HEK293 (cell line): ENCODE data around the gene MAP3K14.

Source experiments
- CTCF ChIA-PET: fragments of 350-600 bp; formaldehyde crosslinking; extraction: SDS; loops from one replicate; lab custom pipeline; 2021; ENCODE audit warnings: antibody characterized with exemption; lab: Yijun Ruan, JAX
- POLR2A ChIA-PET: fragments of 300-600 bp; formaldehyde crosslinking; extraction: SDS; loops from one replicate; lab custom pipeline; 2020; ENCODE audit warnings: antibody characterized with exemption, inconsistent platforms; lab: Yijun Ruan, JAX
- H3K27ac ChIP-seq: fragments of 200-500 bp; sonication (Bioruptor generic); 2 replicates; pipeline ENCODE4 v1.5.1; 2014; ENCODE audit warnings: low read depth, low read length, control low read depth, inconsistent platforms; ENCODE audit errors: extremely low read depth
- H3K36me3 ChIP-seq, 2 experiments: fragments of 200-500 bp in 1 of 2; sonication (Bioruptor generic) in 1 of 2; 1 replicate in 1 of 2; 2 replicates in 1 of 2; pipeline ENCODE4 v1.5.1; 2014 to 2017; ENCODE audit warnings: inconsistent platforms in 2 of 2, low read length in 2 of 2; ENCODE audit not compliant: control insufficient read depth in 2 of 2, insufficient read depth in 1 of 2
- H3K4me1 ChIP-seq: fragments of 200-500 bp; sonication (Bioruptor generic); 2 replicates; pipeline ENCODE4 v1.5.1; 2014; ENCODE audit warnings: mild to moderate bottlenecking, low read length, inconsistent platforms; ENCODE audit not compliant: control insufficient read depth, insufficient read depth
- H3K4me3 ChIP-seq: 2 replicates; pipeline ENCODE4 v1.5.1; 2011; ENCODE audit warnings: low read depth, mild to moderate bottlenecking, control low read depth, low read length, moderate library complexity
- H3K9me3 ChIP-seq: fragments of 200-500 bp; sonication (Bioruptor generic); 2 replicates; pipeline ENCODE4 v1.5.1; 2014; ENCODE audit warnings: low read depth, low read length, inconsistent platforms; ENCODE audit not compliant: control insufficient read depth, insufficient read depth
- BCL11A ChIP-seq: fragments of 450-650 bp; formaldehyde crosslinking; IDR thresholded peaks from 2 replicates; pipeline ENCODE4 v1.5.1; 2016; ENCODE audit warnings: low read depth, missing biosample characterization, missing genetic modification characterization
- FEZF1 ChIP-seq: fragments of 450-650 bp; formaldehyde crosslinking; IDR thresholded peaks from 2 replicates; pipeline ENCODE4 v1.5.1; 2016; ENCODE audit warnings: missing biosample characterization, missing genetic modification characterization
- GLI2 ChIP-seq: fragments of 450-650 bp; formaldehyde crosslinking; IDR thresholded peaks from 2 replicates; pipeline ENCODE4; 2017; ENCODE audit warnings: missing biosample characterization, missing genetic modification characterization, low read depth, borderline replicate concordance
- HOXA7 ChIP-seq: sonication (generic); formaldehyde crosslinking; IDR thresholded peaks from 2 replicates; pipeline ENCODE4 v1.8.1; 2022; ENCODE audit warnings: missing genetic modification reagents, borderline replicate concordance
- OVOL3 ChIP-seq: fragments of 450-650 bp; formaldehyde crosslinking; IDR thresholded peaks from 2 replicates; pipeline ENCODE4 v1.5.1; 2016; ENCODE audit warnings: missing biosample characterization, missing genetic modification characterization
- ZBTB11 ChIP-seq: fragments of 450-650 bp; formaldehyde crosslinking; conservative IDR thresholded peaks from 2 replicates; pipeline ENCODE4 v1.5.1; 2016; ENCODE audit warnings: low read depth, missing biosample characterization, missing genetic modification characterization
- ZNF140 ChIP-seq: fragments of 450-650 bp; formaldehyde crosslinking; IDR thresholded peaks from 2 replicates; pipeline ENCODE4 v1.5.1; 2016; ENCODE audit warnings: missing biosample characterization, missing genetic modification characterization
- ZNF2 ChIP-seq: fragments of 450-650 bp; formaldehyde crosslinking; IDR thresholded peaks from 2 replicates; pipeline ENCODE4 v1.5.1; 2016; ENCODE audit warnings: missing biosample characterization, missing genetic modification characterization
- ZNF211 ChIP-seq: fragments of 450-650 bp; formaldehyde crosslinking; IDR thresholded peaks from 2 replicates; pipeline ENCODE4 v1.5.1; 2016; ENCODE audit warnings: low read depth, missing biosample characterization, missing genetic modification characterization
- ZNF350 ChIP-seq: fragments of 450-650 bp; formaldehyde crosslinking; IDR thresholded peaks from 2 replicates; pipeline ENCODE4 v1.5.0; 2017; ENCODE audit warnings: missing biosample characterization, mild to moderate bottlenecking, missing genetic modification characterization
- ZNF354C ChIP-seq: fragments of 450-650 bp; formaldehyde crosslinking; IDR thresholded peaks from 2 replicates; pipeline ENCODE4 v1.5.1; 2016; ENCODE audit warnings: missing biosample characterization, missing genetic modification characterization, low read depth, borderline replicate concordance
- ZNF501 ChIP-seq: fragments of 450-650 bp; formaldehyde crosslinking; IDR thresholded peaks from 2 replicates; pipeline ENCODE4 v1.5.1; 2016; ENCODE audit warnings: missing biosample characterization, missing genetic modification characterization
- ZNF510 ChIP-seq: fragments of 450-650 bp; formaldehyde crosslinking; IDR thresholded peaks from 2 replicates; pipeline ENCODE4 v1.5.1; 2018; ENCODE audit warnings: mild to moderate bottlenecking, missing genetic modification characterization, missing biosample characterization; ENCODE audit not compliant: insufficient replicate concordance
- ZNF549 ChIP-seq: fragments of 450-650 bp; IDR thresholded peaks from 2 replicates; pipeline ENCODE4 v1.5.1; 2018; ENCODE audit warnings: missing biosample characterization, missing genetic modification characterization, mild to moderate bottlenecking, inconsistent platforms, moderate library complexity
- ZNF600 ChIP-seq: fragments of 450-650 bp; formaldehyde crosslinking; IDR thresholded peaks from 2 replicates; pipeline ENCODE4 v1.5.1; 2016; ENCODE audit warnings: missing biosample characterization, missing genetic modification characterization
- ZNF639 ChIP-seq: fragments of 450-650 bp; formaldehyde crosslinking; IDR thresholded peaks from 2 replicates; pipeline ENCODE4 v1.5.1; 2016; ENCODE audit warnings: missing biosample characterization, missing genetic modification characterization
- ZNF768 ChIP-seq: fragments of 450-650 bp; formaldehyde crosslinking; IDR thresholded peaks from 2 replicates; pipeline ENCODE4 v1.5.1; 2018; ENCODE audit warnings: missing biosample characterization, mild to moderate bottlenecking, missing genetic modification characterization
- ZXDB ChIP-seq: fragments of 450-650 bp; formaldehyde crosslinking; IDR thresholded peaks from 2 replicates; pipeline ENCODE4 v1.5.1; 2016; ENCODE audit warnings: missing biosample characterization, missing genetic modification characterization
- TF ChIP-seq, protein P1 (sequence below): fragments of 450-650 bp; formaldehyde crosslinking; IDR thresholded peaks from 2 replicates; pipeline ENCODE4 v1.5.1; 2016; ENCODE audit warnings: missing biosample characterization, missing genetic modification characterization

Gene MAP3K14

DNA sequence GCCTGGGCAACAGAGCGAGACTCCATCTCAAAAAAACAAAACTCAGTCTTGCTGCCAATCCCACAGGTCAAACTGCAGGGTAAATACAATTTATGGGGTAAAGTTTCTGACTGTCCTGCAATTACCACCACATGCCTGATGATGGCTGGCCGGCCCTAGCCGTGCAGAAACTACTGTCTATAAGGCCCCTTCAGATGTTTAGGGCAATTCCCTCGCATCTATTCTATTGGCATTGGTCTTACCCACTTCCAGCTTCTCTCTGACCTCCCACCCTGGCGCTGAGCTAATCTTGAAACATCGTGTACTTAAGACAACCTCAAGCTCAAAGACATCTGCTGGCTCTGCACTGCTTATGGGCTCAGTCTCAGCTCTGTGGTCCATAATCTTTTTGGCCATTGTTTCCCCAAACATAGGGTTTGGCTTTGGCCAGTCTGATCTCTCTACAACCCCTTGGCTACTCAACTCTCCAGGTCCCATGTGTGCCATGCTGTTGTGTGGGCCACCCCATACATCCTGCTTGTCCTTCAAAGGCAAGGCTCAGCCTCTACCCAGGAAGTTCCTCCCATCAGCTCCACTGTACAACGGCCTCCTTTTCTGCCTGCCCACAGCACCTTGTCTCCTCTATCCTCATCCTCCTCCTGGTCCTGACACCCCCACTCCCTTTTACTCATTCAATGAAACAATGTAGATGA lies 16.6 kb downstream of the MAP3K14 start:
- TF ChIP-seq ZBTB11 (tag by site-specific recombination), result no peak
- no peak for TF ChIP-seq OVOL3
- no peak for TF ChIP-seq ZNF350 (tag by site-specific recombination)
- TF ChIP-seq ZNF2 (tag by site-specific recombination), result no peak
- no peak for TF ChIP-seq ZNF600 (tag by site-specific recombination)
- no peak for TF ChIP-seq ZNF768 (tag by site-specific recombination)
- TF ChIP-seq ZNF140 (tag by site-specific recombination), result no peak
- TF ChIP-seq FEZF1, result no peak
- TF ChIP-seq ZXDB (tag by site-specific recombination), result no peak
- no peak for TF ChIP-seq GLI2
- TF ChIP-seq ZNF510 (tag by site-specific recombination), result no peak
- no peak for TF ChIP-seq BCL11A (tag by site-specific recombination)
- no peak for TF ChIP-seq HOXA7 (CRISPR knock-in tag)
- TF ChIP-seq ZNF501 (tag by site-specific recombination), result no peak
- no peak for TF ChIP-seq ZNF354C (tag by site-specific recombination)
- no peak for TF ChIP-seq ZNF549 (tag by site-specific recombination)
- no peak for TF ChIP-seq ZNF639
- TF ChIP-seq, protein P1, sequence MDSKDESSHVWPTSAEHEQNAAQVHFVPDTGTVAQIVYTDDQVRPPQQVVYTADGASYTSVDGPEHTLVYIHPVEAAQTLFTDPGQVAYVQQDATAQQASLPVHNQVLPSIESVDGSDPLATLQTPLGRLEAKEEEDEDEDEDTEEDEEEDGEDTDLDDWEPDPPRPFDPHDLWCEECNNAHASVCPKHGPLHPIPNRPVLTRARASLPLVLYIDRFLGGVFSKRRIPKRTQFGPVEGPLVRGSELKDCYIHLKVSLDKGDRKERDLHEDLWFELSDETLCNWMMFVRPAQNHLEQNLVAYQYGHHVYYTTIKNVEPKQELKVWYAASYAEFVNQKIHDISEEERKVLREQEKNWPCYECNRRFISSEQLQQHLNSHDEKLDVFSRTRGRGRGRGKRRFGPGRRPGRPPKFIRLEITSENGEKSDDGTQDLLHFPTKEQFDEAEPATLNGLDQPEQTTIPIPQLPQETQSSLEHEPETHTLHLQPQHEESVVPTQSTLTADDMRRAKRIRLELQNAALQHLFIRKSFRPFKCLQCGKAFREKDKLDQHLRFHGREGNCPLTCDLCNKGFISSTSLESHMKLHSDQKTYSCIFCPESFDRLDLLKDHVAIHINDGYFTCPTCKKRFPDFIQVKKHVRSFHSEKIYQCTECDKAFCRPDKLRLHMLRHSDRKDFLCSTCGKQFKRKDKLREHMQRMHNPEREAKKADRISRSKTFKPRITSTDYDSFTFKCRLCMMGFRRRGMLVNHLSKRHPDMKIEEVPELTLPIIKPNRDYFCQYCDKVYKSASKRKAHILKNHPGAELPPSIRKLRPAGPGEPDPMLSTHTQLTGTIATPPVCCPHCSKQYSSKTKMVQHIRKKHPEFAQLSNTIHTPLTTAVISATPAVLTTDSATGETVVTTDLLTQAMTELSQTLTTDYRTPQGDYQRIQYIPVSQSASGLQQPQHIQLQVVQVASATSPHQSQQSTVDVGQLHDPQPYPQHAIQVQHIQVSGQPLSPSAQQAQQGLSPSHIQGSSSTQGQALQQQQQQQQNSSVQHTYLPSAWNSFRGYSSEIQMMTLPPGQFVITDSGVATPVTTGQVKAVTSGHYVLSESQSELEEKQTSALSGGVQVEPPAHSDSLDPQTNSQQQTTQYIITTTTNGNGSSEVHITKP (tag by site-specific recombination), result no peak
- TF ChIP-seq ZNF211 (tag by site-specific recombination), result no peak
- no peak overlapping the region for H3K27ac ChIP-seq
- POLR2A ChIA-PET, result interaction anchor here (0.5 to 1.9 kb wide), 3 partner anchors 8 to 152 kb away, joined by 3 to 7 read pairs (median 5); partner anchors contain the start of gene HEXIM1
- CTCF ChIA-PET, result interaction anchor here (0.6 to 1.5 kb wide), 6 partner anchors 10 to 271 kb away, joined by 3 to 5 read pairs (median 4); no protein-coding TSS in a partner anchor
- no peaks in the 10 kb centered on the region for H3K9me3 ChIP-seq
- H3K4me1 ChIP-seq, result no peaks in the 10 kb centered on the region
- H3K4me3 ChIP-seq, result no peak overlapping the region
- H3K36me3 ChIP-seq, result peaks cover 0 to 3% of the 10 kb centered on the region in 2 experiments; a peak in 2 of 3 replicates
